CD4-positive, alpha-beta T cell treated with Interleukin-12 subunit alpha and Interleukin-12 subunit beta, for 1 hour (primary cell): Measurements from ENCODE around the gene ADAMTSL3.

Experiments used
- DNase-seq: peaks from one replicate; pipeline ENCODE4 v3.0.0-alpha.2; 2020

Gene ADAMTSL3, protein sequence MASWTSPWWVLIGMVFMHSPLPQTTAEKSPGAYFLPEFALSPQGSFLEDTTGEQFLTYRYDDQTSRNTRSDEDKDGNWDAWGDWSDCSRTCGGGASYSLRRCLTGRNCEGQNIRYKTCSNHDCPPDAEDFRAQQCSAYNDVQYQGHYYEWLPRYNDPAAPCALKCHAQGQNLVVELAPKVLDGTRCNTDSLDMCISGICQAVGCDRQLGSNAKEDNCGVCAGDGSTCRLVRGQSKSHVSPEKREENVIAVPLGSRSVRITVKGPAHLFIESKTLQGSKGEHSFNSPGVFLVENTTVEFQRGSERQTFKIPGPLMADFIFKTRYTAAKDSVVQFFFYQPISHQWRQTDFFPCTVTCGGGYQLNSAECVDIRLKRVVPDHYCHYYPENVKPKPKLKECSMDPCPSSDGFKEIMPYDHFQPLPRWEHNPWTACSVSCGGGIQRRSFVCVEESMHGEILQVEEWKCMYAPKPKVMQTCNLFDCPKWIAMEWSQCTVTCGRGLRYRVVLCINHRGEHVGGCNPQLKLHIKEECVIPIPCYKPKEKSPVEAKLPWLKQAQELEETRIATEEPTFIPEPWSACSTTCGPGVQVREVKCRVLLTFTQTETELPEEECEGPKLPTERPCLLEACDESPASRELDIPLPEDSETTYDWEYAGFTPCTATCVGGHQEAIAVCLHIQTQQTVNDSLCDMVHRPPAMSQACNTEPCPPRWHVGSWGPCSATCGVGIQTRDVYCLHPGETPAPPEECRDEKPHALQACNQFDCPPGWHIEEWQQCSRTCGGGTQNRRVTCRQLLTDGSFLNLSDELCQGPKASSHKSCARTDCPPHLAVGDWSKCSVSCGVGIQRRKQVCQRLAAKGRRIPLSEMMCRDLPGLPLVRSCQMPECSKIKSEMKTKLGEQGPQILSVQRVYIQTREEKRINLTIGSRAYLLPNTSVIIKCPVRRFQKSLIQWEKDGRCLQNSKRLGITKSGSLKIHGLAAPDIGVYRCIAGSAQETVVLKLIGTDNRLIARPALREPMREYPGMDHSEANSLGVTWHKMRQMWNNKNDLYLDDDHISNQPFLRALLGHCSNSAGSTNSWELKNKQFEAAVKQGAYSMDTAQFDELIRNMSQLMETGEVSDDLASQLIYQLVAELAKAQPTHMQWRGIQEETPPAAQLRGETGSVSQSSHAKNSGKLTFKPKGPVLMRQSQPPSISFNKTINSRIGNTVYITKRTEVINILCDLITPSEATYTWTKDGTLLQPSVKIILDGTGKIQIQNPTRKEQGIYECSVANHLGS (N-terminal part only)

DNA sequence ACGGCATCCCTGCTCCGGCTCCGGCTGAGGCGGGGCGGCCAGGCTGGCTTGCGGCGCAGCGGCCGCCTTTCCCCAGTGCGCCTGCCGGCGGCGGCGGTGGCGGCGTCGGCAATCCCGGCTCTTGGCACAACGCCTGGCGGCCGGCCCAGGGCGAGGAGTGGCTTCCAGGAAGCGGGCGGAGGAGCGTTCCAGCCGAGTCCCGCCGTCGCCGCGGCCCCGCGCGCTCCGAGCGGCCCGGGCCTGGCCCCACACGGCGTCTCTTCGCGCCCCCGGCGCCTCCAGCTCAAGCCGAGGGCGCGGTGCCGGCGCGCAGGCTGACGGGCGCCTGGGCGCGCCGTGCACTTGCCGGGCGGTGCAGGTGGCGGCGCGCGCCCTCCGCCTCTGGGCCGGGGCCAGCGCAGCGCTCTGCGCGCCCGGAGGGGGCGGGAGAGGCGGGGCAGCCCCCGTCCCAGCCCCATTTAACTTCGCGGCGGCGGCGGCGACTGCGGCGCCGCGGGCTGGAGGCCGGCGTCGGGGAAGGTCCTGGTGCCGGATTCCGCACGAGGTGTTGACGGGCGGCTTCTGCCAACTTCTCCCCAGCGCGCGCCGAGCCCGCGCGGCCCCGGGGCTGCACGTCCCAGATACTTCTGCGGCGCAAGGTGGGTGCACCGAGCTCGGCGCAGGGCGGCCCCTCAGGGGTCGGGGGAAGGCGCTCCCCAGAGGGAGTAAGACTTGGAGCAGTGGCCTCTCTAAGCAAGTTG lies at the start of gene ADAMTSL3:
Gene ADAMTSL3 (plus strand): TSS at position 485 of the 740 bp plus-strand sequence. CDS start 1,639 bp downstream, outside the sequence.
- DNase-seq = no peak

DNA sequence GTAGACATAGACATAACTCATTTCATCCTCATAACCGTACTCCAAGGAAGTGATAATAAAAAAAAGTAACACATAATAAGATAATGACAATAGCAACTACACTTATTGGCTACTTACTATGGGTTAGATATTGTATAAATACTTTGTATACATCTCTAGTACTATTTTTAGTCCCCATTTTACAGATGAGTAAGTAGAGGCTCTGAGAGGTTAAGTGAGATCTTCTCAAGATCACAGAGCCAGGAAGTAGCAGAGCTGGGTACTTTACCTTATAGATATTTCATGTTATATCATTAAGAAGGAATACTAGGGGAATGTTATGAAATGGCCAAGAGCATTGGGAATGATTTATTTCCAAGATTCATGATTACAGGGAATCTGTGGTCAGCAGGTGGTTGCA lies 49.4 kb upstream of the ADAMTSL3 start:
- DNase-seq = no peak

DNA sequence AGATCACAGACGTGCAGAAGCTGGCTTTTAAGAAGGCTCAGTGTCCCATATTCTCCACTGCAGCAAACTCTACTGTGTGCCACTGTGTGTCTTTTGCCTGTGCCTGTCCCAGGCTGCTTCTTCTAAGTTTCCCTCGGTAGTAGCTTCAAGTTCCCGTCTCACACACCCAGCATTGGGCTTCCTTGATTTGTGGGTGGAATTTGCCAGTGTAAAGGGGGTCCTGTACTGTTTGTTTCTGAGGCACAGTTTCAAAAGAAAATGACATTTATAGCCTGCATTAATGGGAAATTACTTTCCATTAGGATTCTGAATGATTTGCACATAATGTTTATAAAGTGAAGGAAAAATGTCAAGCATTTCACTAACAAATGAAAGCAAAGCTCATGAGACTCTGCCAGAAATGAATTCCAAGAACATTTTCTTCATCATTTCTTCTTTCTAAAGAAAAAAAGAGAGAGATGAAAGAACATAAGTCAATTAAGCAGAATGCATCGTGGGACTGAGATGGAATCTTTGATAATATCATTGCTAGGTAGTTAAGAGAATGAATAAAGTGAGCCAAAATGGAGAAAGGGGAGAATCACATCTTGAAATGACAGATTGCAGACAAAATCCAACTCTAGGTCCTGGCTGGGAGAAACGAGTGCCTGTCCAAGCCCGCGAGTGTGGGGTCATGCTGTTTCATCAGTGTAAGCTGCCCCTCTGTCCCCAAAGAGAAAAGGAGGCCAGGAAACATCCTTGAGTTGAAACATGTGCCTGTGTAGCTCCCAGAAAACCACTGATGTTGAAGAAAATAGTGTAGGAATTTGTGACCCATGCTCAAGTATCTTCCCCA lies 48.6 kb upstream of the ADAMTSL3 start:
- DNase-seq = no peak

DNA sequence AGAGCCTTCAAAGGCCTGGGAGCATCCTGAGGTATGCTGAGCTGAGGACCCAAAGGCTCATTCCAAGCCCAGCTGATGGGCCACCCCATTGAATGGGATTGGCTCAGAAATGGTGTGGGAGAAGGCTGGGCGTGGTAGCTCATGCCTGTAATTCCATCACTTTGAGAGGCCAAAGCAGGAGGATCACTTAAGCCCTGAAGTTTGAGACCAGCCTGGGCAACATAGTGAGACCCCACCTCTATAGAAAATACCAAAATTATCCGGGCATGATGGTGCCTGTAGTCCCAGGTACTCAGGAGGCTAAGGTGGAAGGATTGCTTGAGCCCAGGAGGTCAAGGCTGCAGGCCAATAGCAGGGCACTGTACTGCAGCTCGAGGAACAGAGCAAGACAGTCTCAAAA lies 43.8 kb upstream of the ADAMTSL3 start:
- DNase-seq = no peak

GRCh38 chr15:83610901-83611685 lies 42.8 kb upstream of the ADAMTSL3 start:
- DNase-seq = no peak

DNA sequence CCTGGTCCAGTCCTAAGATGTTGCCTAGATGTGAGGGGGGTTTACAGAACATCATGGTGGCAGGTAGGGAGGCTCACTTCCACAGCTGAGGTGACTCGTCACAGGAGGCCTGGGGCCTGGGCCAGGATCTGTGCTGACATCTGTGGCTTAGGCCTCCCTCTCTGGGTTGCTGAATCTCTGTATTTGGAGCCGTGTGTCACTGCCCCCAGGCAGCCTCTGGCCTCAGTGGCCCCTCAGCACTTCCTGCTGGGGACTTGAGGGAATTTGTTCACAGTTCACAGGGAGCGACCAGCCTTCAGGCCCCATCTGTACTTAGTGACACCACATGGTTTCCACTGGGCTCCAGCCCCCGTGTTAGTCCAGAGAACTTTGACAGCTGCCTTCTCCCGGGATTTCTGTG lies 41.7 kb upstream of the ADAMTSL3 start:
- no peak for DNase-seq

GRCh38 chr15:83612898-83613635 lies 40.9 kb upstream of the ADAMTSL3 start:
- DNase-seq = no peak

- no peak for DNase-seq
Measured at GRCh38 chr15:83613714-83614113, 40.2 kb upstream of the ADAMTSL3 start.

DNA sequence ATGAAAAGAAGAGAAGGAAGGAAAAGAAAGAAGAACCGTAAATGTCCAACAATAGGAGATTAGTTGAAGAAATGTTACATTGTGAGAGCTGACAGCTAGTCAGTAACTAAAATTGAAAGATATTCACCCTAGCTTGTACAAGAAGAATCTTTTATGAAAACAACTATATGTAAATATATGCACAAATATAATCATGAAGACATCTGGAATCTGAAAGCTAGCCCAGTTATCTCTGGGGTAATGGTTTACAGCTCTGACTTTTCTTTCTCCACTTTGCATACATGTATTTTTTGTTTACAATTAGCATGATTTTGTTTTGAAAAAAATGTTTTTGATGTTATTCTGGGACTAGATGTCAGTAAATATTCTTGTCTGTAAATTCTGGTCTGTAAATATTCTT lies 37.1 kb upstream of the ADAMTSL3 start:
- no peak for DNase-seq

DNA sequence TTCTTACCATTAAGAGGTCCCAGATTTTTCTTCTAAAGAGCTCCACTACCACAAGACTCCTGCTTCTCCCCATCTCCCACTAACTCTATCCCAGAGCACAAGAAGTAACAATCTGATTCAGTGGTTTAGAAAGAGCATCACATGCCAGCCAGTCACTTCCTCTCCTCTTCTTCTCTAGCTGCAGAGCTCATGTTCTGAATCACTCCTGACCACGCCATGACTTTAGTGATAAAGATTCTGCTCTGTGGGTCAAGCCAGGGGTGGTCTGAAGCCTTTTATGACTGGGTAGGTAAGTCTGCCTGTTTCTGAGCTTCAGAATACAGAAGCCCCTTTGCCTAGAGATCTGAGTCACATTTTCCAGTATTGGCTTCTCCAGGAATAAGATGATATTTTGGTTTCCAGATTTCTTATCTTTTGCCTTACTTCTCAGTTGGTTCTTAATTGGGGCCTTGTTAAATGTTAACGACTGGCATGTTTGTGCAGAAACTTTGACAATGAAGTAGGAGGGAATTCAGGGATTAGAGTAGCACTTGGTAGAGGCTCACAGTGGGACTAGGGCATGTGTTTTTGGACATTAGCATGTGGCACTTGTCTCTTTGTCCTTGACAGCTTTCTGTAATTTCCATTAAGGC lies 27.6 kb upstream of the ADAMTSL3 start:
- DNase-seq = no peak

- DNase-seq = no peak
Measured at GRCh38 chr15:83631534-83631933, 22.4 kb upstream of the ADAMTSL3 start.

GRCh38 chr15:83643201-83643600 lies 10.7 kb upstream of the ADAMTSL3 start:
- DNase-seq = no peak

- DNase-seq = no peak
Measured at GRCh38 chr15:83644439-83644838, 9.5 kb upstream of the ADAMTSL3 start.

- no peak for DNase-seq
Measured at GRCh38 chr15:83650831-83651230, 3.1 kb upstream of the ADAMTSL3 start.

GRCh38 chr15:83651541-83651940 lies 2.4 kb upstream of the ADAMTSL3 start:
- DNase-seq = no peak

GRCh38 chr15:83652626-83653204 lies 1.2 kb upstream of the ADAMTSL3 start:
- DNase-seq = no peak

- DNase-seq = no peak
Measured at GRCh38 chr15:83653288-83653638, 660 bp upstream of the ADAMTSL3 start.

GRCh38 chr15:83654379-83655236 lies 685 bp downstream of the ADAMTSL3 start:
- DNase-seq = no peak
